Testis (tissue), 3 donors: ENCODE measurements around the gene OBSCN. TPM values are rescaled to one million over a fixed set of nuclear protein-coding genes. Genes with fewer than 3 reads are reported as not detected.

Experiments
- DNase-seq: peaks from one replicate; pipeline ENCODE4 v3.0.0-alpha.2; 2019
- H3K27ac ChIP-seq, 2 donors: fragments of 200-600 bp; sonication (generic); one replicate each; pipeline ENCODE4 v1.5.1; 2019
- H3K27me3 ChIP-seq: fragments of 200-600 bp; sonication (generic); one replicate; pipeline ENCODE4 v1.5.1; 2019
- H3K36me3 ChIP-seq: fragments of 200-600 bp; sonication (generic); one replicate; pipeline ENCODE4 v1.5.1; 2017; ENCODE audit warnings: low read depth; ENCODE audit errors: missing control alignments
- H3K4me1 ChIP-seq: fragments of 200-600 bp; sonication (generic); one replicate; pipeline ENCODE4 v1.5.1; 2019
- H3K4me3 ChIP-seq, 2 donors: fragments of 200-600 bp; sonication (generic); one replicate each; pipeline ENCODE4 v1.5.1; 2017 to 2019
- H3K9me3 ChIP-seq: fragments of 200-600 bp; sonication (generic); one replicate; pipeline ENCODE4 v1.5.1; 2017
- POLR2A ChIP-seq: fragments of 450-650 bp; IDR thresholded peaks from one replicate; pipeline ENCODE4 v1.6.1; 2017; ENCODE audit warnings: antibody characterized with exemption, mild to moderate bottlenecking, moderate library complexity
- WGBS, 2 donors: methylation state at CpG; one replicate each; pipeline ENCODE4 v1.1.5; 2018; 5-methylcytosine and 5-hydroxymethylcytosine counted together
- intact Hi-C: fragments of 100-400 bp; cut with DNase I; formaldehyde crosslinking; loops from one replicate; pipeline ENCODE4 v1.15.1; 2023; ENCODE audit warnings: low total_unique reads
- polyA plus RNA-seq: library from polyadenylated mRNA; stranded (reverse); fragments of 350-450 nt; fragmentation: Illumina TruSeq; extraction: RNeasy Lipid Tissue Mini Kit (QIAGEN cat#74804); gene quantifications from one replicate; pipeline ENCODE4 v1.2.3, GENCODE V29; 2014; ENCODE audit warnings: low read depth, low replicate concordance; ENCODE audit not compliant: insufficient read depth
- total RNA-seq, 2 donors: library from RNA; depleted of rRNA; stranded (reverse); fragments of >200 nt; gene quantifications; one replicate each; pipeline ENCODE4 v1.2.3, GENCODE V29; 2016
- TF ChIP-seq, protein P1 (sequence below), 3 experiments: fragments of 450-650 bp in 2 of 3; fragments of 200-600 bp in 1 of 3; sonication (generic) in 1 of 3; IDR thresholded peaks; one replicate each; pipeline ENCODE4 v1.5.1; 2016 to 2019; ENCODE audit warnings: antibody characterized with exemption in 3 of 3, mild to moderate bottlenecking in 2 of 3, moderate library complexity in 1 of 3

The OBSCN gene
- total and polyA plus RNA-seq, 3 donors from 2014 or later, result 8.3 to 30.0 (median 28.6) TPM

DNA sequence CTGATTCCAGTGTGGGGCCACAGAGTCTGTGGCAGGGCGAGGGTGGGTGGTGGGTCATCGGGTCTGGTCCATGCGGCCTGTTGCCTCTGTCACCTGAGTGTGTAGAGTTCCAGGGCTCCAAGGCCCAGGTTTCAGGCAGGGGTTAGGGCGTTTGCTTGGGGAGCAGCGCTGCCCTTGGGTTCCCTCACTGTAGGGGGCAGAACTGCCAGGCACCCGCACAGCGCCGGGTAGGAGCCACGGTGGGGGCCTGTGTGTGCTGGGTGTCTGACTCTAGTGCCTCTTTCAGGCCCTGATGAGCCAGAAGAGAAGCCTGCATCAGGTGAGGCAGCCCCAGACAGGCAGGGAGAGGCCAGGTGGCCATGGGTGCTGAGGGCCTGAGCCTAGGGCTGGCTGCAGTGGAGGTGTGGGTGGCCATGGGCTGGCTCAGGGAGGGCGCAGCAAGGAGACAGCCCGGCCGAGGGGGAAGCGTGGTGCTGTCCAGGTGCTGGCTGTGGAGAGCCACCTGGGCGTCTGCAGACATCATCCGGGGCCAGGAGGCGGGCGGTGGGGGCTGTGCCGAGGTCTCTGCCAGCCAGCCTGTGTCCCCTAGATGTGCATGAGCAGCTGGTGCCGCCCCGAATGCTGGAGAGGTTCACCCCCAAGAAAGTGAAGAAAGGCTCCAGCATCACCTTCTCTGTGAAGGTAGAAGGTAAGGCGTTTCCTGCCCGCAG is 126.5 kb downstream of the OBSCN start:
- TF ChIP-seq, protein P1, sequence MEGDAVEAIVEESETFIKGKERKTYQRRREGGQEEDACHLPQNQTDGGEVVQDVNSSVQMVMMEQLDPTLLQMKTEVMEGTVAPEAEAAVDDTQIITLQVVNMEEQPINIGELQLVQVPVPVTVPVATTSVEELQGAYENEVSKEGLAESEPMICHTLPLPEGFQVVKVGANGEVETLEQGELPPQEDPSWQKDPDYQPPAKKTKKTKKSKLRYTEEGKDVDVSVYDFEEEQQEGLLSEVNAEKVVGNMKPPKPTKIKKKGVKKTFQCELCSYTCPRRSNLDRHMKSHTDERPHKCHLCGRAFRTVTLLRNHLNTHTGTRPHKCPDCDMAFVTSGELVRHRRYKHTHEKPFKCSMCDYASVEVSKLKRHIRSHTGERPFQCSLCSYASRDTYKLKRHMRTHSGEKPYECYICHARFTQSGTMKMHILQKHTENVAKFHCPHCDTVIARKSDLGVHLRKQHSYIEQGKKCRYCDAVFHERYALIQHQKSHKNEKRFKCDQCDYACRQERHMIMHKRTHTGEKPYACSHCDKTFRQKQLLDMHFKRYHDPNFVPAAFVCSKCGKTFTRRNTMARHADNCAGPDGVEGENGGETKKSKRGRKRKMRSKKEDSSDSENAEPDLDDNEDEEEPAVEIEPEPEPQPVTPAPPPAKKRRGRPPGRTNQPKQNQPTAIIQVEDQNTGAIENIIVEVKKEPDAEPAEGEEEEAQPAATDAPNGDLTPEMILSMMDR (IDR thresholded peaks at IDR 0.05), result no peak
- no peak for TF ChIP-seq POLR2A
- H3K9me3 ChIP-seq, result no peaks in the 10 kb centered on the region
- no peaks in the 10 kb centered on the region for H3K4me1 ChIP-seq
- intact Hi-C loops, result no loop called here
- H3K27ac ChIP-seq, result no peak overlapping the region
- no peaks in the 10 kb centered on the region for H3K27me3 ChIP-seq
- DNase-seq, result no peak
- H3K36me3 ChIP-seq, result no peaks in the 10 kb centered on the region
- WGBS, 2 donors, result 93 to 96% methylated on average over 14 to 22 of the region's 22 CpGs
- no peak overlapping the region for H3K4me3 ChIP-seq

DNA sequence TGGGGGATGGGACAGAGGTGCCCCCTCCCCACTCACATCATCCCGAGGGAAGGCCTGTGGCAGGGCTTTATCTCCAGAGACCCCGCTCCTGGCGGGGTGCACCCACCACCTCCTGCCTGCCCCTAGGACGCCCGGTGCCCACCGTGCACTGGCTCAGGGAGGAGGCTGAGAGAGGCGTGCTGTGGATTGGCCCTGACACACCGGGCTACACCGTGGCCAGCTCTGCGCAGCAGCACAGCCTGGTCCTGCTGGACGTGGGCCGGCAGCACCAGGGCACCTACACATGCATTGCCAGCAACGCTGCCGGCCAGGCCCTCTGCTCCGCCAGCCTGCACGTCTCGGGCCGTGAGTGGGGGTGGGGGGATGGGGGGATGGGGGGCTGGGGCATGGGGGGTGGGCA is 127.1 kb downstream of the OBSCN start:
- no peaks in the 10 kb centered on the region for H3K36me3 ChIP-seq
- no peaks in the 10 kb centered on the region for H3K4me1 ChIP-seq
- no peak overlapping the region for H3K4me3 ChIP-seq
- H3K27ac ChIP-seq, result no peak overlapping the region
- 91% methylated on average over 17 of the region's 18 CpGs; no CpG with 5 or more reads in 1 of the 2 donors for WGBS, 2 donors
- TF ChIP-seq, protein P1 (IDR thresholded peaks at IDR 0.05), result no peak
- TF ChIP-seq POLR2A, result no peak
- DNase-seq, result no peak
- no peaks in the 10 kb centered on the region for H3K9me3 ChIP-seq
- intact Hi-C loops, result no loop called here
- H3K27me3 ChIP-seq, result no peaks in the 10 kb centered on the region

DNA sequence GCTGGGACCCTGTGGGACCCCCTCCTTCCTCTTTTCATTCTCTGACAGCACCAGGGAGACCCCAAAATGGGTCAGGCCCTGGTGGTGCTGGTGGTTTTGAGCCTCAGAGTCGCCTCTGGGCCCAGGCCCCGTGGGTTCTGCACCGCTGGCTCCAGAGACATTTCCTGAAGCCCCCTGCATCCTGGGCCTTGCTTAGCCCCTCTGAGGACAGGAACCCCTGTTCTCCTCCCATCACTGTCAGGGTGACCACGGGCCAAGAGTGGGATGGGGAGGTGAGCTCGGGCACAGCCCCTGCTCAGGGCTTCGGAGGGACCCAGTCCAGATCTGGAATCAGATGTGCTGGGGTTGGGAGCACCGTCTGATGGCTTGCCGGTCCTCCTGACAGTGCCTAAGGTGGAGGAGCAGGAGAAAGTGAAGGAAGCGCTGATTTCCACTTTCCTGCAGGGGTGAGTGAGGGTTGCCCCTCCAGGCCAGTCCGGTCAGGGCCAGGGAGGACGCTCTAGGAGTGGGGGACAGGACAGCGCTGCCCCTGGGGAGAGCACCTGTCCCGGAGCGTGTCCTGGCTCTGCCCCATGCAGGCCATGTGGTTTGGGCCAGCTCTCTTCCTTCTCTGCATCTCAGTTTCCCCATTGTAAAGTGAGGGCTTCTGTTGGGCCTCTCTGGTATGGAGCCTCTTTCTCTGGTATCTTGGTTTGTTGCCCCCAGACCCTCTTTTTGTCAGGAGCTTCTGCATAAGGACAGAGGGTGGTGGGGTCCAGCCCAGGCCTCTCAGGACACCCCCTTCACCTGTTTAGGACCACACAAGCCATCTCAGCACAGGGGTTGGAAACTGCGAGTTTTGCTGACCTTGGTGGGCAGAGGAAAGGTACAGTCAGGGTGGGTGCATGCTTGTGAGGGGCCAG is 127.8 kb downstream of the OBSCN start:
- no peak for DNase-seq
- no peaks in the 10 kb centered on the region for H3K9me3 ChIP-seq
- H3K4me3 ChIP-seq, result no peak overlapping the region
- H3K27ac ChIP-seq, result no peak overlapping the region
- WGBS, 2 donors, result 89 to 95% methylated on average over 11 to 15 of the region's 15 CpGs
- TF ChIP-seq, protein P1 (IDR thresholded peaks at IDR 0.05), result no peak
- no peak for TF ChIP-seq POLR2A
- no peaks in the 10 kb centered on the region for H3K4me1 ChIP-seq
- H3K27me3 ChIP-seq, result no peaks in the 10 kb centered on the region
- intact Hi-C loops, result no loop called here
- H3K36me3 ChIP-seq, result no peaks in the 10 kb centered on the region

DNA sequence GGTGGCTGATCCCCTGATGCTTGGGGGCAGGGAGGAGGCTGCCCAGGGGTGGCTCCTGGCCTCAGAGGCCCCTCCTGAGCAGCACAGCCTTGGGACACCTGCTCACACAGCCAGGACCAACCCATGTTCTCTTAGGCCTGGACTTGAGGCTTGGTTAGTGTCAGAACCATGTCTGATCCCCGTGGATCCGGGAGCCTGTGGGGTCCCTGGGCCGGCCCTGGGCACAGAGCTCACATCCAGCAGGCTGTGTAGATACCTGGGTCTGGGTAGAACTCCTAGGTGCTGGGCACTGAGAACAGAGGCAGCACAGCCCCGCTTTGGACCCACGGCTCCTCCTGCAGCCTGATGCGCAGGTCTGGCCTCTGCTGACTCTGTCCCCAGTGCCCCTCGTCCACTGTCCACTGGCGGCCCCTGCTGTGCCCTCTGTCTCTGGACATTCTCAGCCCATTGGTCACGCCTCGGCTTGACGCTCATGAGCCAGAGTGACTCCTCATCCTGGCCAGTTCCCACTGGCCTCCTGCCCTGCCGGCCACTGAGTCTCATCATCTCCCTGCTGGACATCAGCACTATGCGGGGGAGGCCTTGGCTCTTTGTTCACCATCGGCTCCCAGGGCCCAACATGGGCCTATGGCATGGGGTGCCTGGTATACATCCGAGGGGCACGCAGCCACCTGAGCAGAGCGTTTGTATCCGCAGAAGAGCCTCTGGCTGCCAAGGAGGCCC is 128.6 kb downstream of the OBSCN start:
- H3K9me3 ChIP-seq, result no peaks in the 10 kb centered on the region
- whole genome bisulfite sequencing, 2 donors, result 85 to 91% methylated on average over 8 to 17 of the region's 18 CpGs
- no peak overlapping the region for H3K4me3 ChIP-seq
- no peaks in the 10 kb centered on the region for H3K4me1 ChIP-seq
- no peak overlapping the region for H3K27ac ChIP-seq
- no peaks in the 10 kb centered on the region for H3K36me3 ChIP-seq
- TF ChIP-seq POLR2A, result no peak
- TF ChIP-seq, protein P1 (IDR thresholded peaks at IDR 0.05), result no peak
- H3K27me3 ChIP-seq, result no peaks in the 10 kb centered on the region
- DNase-seq, result no peak
- intact Hi-C loops, result no loop called here
